Spinal cord (tissue), 10 donors: ENCODE measurements around the gene PGAM2. TPM values are rescaled to one million over a fixed set of nuclear protein-coding genes. Genes with fewer than 3 reads are reported as not detected.

Experiments used
- DNase-seq, 6 donors: peaks; one replicate each; pipeline versions ENCODE4 v3.0.0 to v3.0.0-alpha.2; 2013 to 2015; ENCODE audit warnings: low spot score in 6 of 6, low read depth in 4 of 6
- H3K27ac ChIP-seq: one replicate; pipeline ENCODE4 v1.5.1; 2013; ENCODE audit warnings: low read depth, low read length, control low read depth
- H3K27me3 ChIP-seq: one replicate; pipeline ENCODE4 v1.6.1; 2013; ENCODE audit warnings: low read length; ENCODE audit not compliant: control insufficient read depth, insufficient read depth
- H3K36me3 ChIP-seq: one replicate; pipeline ENCODE4 v1.6.1; 2013; ENCODE audit warnings: low read length; ENCODE audit not compliant: control insufficient read depth, insufficient read depth
- H3K4me1 ChIP-seq: one replicate; pipeline ENCODE4 v1.6.1; 2013; ENCODE audit warnings: low read length; ENCODE audit not compliant: control insufficient read depth, insufficient read depth
- H3K4me3 ChIP-seq: one replicate; pipeline ENCODE4 v1.5.1; 2013; ENCODE audit warnings: low read depth, low read length, control low read depth
- H3K9me3 ChIP-seq: one replicate; pipeline ENCODE4 v1.6.1; 2013; ENCODE audit warnings: low read length; ENCODE audit not compliant: control insufficient read depth, insufficient read depth
- WGBS: methylation state at CpG from one replicate; pipeline ENCODE4 v1.1.5; 2013; ENCODE audit warnings: missing lambda C conversion rate; ENCODE audit not compliant: insufficient coverage; 5-methylcytosine and 5-hydroxymethylcytosine counted together
- long read RNA-seq, 4 donors: transcript quantifications; one replicate each; lab custom pipeline, GENCODE V29; 2026
- polyA plus RNA-seq, 2 donors: library from polyadenylated mRNA; unstranded; fragments of 120-200 nt; gene quantifications; one replicate each; pipeline ENCODE4 v1.2.1, GENCODE V29; 2013; ENCODE audit not compliant: insufficient read length in 2 of 2
- total RNA-seq, 2 donors: library from RNA; depleted of rRNA in 1 of 2; stranded (reverse); fragments of 120-200 nt in 1 of 2; fragments of >200 nt in 1 of 2; gene quantifications; one replicate each; pipeline versions ENCODE4 v1.2.3 to v1.2.4, GENCODE V29; 2013 to 2014
- donor health status: healthy.

Gene PGAM2
- total RNA-seq, result 10 to 100 TPM in 1 of 2 donors, 1 to 10 TPM in 1; 3.5 to 10.7 TPM
- 10 to 100 TPM; 13.3 to 13.6 TPM for polyA plus RNA-seq
- long read RNA-seq, donor 1, transcript PGAM2-201 (3 exons, 857 nt), result major isoform, 7 of 7 reads
- long read RNA-seq, donor 1, partial matches to known transcripts, result 0 of 7 reads
- long read RNA-seq, donor 1, other reads (novel, unspliced or antisense), result 0 of 7 reads
- long read RNA-seq, donor 2, partial matches to known transcripts, result 0 of 2 reads
- long read RNA-seq, donor 2, other reads (novel, unspliced or antisense), result 0 of 2 reads
- long read RNA-seq, donor 3, partial matches to known transcripts, result 0 of 4 reads
- long read RNA-seq, donor 3, other reads (novel, unspliced or antisense), result 0 of 4 reads
- long read RNA-seq, donor 4, result 0 reads

GRCh38 chr7:44065431-44066110, at the start of gene PGAM2:
TSS of gene PGAM2 (minus strand) at chr7:44065567. CDS start at chr7:44065529, 38 bp downstream.
- peaks cover 59% of the 10 kb centered on the region for H3K4me1 ChIP-seq
- peak within 1 kb of the TSS; percentile 27 for H3K4me3 ChIP-seq
- whole genome bisulfite sequencing, result 8% methylated on average over 8 of the region's 14 CpGs

GRCh38 chr7:44114586-44115310, 49.4 kb upstream of the PGAM2 start:
- no peaks in the 10 kb centered on the region for H3K27me3 ChIP-seq
- H3K36me3 ChIP-seq, result peaks cover 97% of the 10 kb centered on the region
- H3K4me3 ChIP-seq, result no peak overlapping the region
- peaks cover 67% of the 10 kb centered on the region for H3K4me1 ChIP-seq
- H3K9me3 ChIP-seq, result no peaks in the 10 kb centered on the region
- WGBS, result 69% methylated on average over 12 of the region's 12 CpGs
- peak overlapping the region; percentile 37 for H3K27ac ChIP-seq
- peak in 3 of 6 donors; percentile 42 to 82 (median 50) for DNase-seq

More at GRCh38 chr7:44065431-44066110, at the start of gene PGAM2:
- Histone ChIP-seq H3K27me3 (no peaks in the 10 kb centered on the region), H3K27ac (peak within 1 kb of the TSS; percentile 57), H3K36me3 (peaks cover 28% of the 10 kb centered on the region), H3K9me3 (no peaks in the 10 kb centered on the region)
- DNase-seq, result peak in 4 of 6 donors; percentile 46 to 87 (median 70)

GRCh38 chr7:44113764-44114354, 48.5 kb upstream of the PGAM2 start:
- DNase-seq, result no peak
- no peaks in the 10 kb centered on the region for H3K9me3 ChIP-seq
- WGBS, result 81% methylated on average over 20 of the region's 24 CpGs
- no peaks in the 10 kb centered on the region for H3K27me3 ChIP-seq
- peaks cover 65% of the 10 kb centered on the region for H3K4me1 ChIP-seq
- peak overlapping the region; percentile 4 for H3K27ac ChIP-seq
- peaks cover 98% of the 10 kb centered on the region for H3K36me3 ChIP-seq
- no peak overlapping the region for H3K4me3 ChIP-seq

- Histone ChIP-seq H3K27ac (no peak overlapping the region), H3K9me3 (no peaks in the 10 kb centered on the region), H3K36me3 (peaks cover 99% of the 10 kb centered on the region), H3K4me3 (no peak overlapping the region), H3K4me1 (peaks cover 65% of the 10 kb centered on the region), H3K27me3 (no peaks in the 10 kb centered on the region)
- WGBS, result 62% methylated on average over 22 of the region's 34 CpGs
- DNase-seq, result no peak
Measured at GRCh38 chr7:44112997-44113763, 47.8 kb upstream of the PGAM2 start.

- Histone ChIP-seq H3K9me3 (no peaks in the 10 kb centered on the region), H3K4me3 (no peak overlapping the region), H3K27me3 (no peaks in the 10 kb centered on the region), H3K27ac (no peak overlapping the region), H3K36me3 (peaks cover 99% of the 10 kb centered on the region), H3K4me1 (peaks cover 66% of the 10 kb centered on the region)
- 43% methylated on average over 32 of the region's 41 CpGs for WGBS
- DNase-seq, result peak in 1 of 6 donors; percentile 26
Measured at GRCh38 chr7:44112231-44112996, 47.0 kb upstream of the PGAM2 start.

- H3K4me3 ChIP-seq, result no peak overlapping the region
- H3K27ac ChIP-seq, result no peak overlapping the region
- H3K4me1 ChIP-seq, result peaks cover 73% of the 10 kb centered on the region
- peaks cover 99% of the 10 kb centered on the region for H3K36me3 ChIP-seq
- DNase-seq, result peak in 1 of 6 donors; percentile 46
- no peaks in the 10 kb centered on the region for H3K27me3 ChIP-seq
- no peaks in the 10 kb centered on the region for H3K9me3 ChIP-seq
- 62% methylated on average over 16 of the region's 16 CpGs for WGBS
Measured at GRCh38 chr7:44111761-44112160, 46.4 kb upstream of the PGAM2 start.

GRCh38 chr7:44110719-44111635, 45.6 kb upstream of the PGAM2 start:
- H3K27ac ChIP-seq, result no peak overlapping the region
- DNase-seq, result peak in 2 of 6 donors; percentile 74 to 76
- 67% methylated on average over 20 of the region's 27 CpGs for WGBS
- no peaks in the 10 kb centered on the region for H3K9me3 ChIP-seq
- no peaks in the 10 kb centered on the region for H3K27me3 ChIP-seq
- H3K36me3 ChIP-seq, result peaks cover 96% of the 10 kb centered on the region
- H3K4me1 ChIP-seq, result peaks cover 73% of the 10 kb centered on the region
- no peak overlapping the region for H3K4me3 ChIP-seq

- Histone ChIP-seq H3K27me3 (no peaks in the 10 kb centered on the region), H3K4me1 (peaks cover 73% of the 10 kb centered on the region), H3K27ac (no peak overlapping the region), H3K4me3 (no peak overlapping the region), H3K36me3 (peaks cover 87% of the 10 kb centered on the region), H3K9me3 (no peaks in the 10 kb centered on the region)
- no peak for DNase-seq
- 95% methylated on average over 16 of the region's 18 CpGs for WGBS
Measured at GRCh38 chr7:44109991-44110390, 44.6 kb upstream of the PGAM2 start.
